PC-9 (cell line): Measurements from ENCODE around the gene IKZF3. TPM values are rescaled to one million over a fixed set of nuclear protein-coding genes. Genes with fewer than 3 reads are reported as not detected.

ENCODE experiments used
- BruUV-seq: library from RNA; stranded (reverse); fragments of 400-500 nt; replicated peaks from 2 replicates; lab custom pipeline; 2021; lab: Mats Ljungman, UMichigan
- CTCF ChIA-PET: fragments of 300-600 bp; sonication (Branson Sonifier 250); formaldehyde crosslinking; loops from one replicate; lab custom pipeline; 2022; ENCODE audit warnings: antibody characterized with exemption; lab: Charles Lee
- POLR2A ChIA-PET: fragments of 300-600 bp; sonication (Branson Sonifier 250); formaldehyde crosslinking; loops from one replicate; lab custom pipeline; 2022; ENCODE audit warnings: antibody characterized with exemption; ENCODE audit not compliant: unreplicated experiment; lab: Charles Lee
- DNase-seq, 2 experiments: peaks; one replicate each; pipeline versions ENCODE4 v3.0.0 to v3.0.0-alpha.2; 2015 to 2022; ENCODE audit warnings: mixed read lengths in 1 of 2
- H2AFZ ChIP-seq: fragments of 200-600 bp; sonication (generic); 2 replicates; pipeline ENCODE4 v1.8.1; 2017; ENCODE audit warnings: antibody characterized with exemption
- H3F3A ChIP-seq: fragments of 200-600 bp; sonication (generic); 2 replicates; pipeline ENCODE4 v1.8.1; 2017; ENCODE audit warnings: antibody characterized with exemption, mild to moderate bottlenecking, low read depth; ENCODE audit not compliant: insufficient read depth
- H3K27ac ChIP-seq: fragments of 200-600 bp; sonication (generic); 2 replicates; pipeline ENCODE4 v1.6.1; 2016; ENCODE audit warnings: mixed run types
- H3K27me3 ChIP-seq: fragments of 200-600 bp; sonication (generic); 2 replicates; pipeline ENCODE4 v1.6.1; 2016; ENCODE audit warnings: low read depth, mixed run types; ENCODE audit not compliant: insufficient read depth
- H3K36me3 ChIP-seq: fragments of 200-600 bp; sonication (generic); 2 replicates; pipeline ENCODE4 v1.6.1; 2016; ENCODE audit warnings: low read depth, mixed run types
- H3K4me1 ChIP-seq: fragments of 200-600 bp; sonication (generic); replicated peaks from 2 replicates; pipeline ENCODE4 v1.6.1; 2016; ENCODE audit warnings: mixed run types; ENCODE audit not compliant: insufficient read depth
- H3K4me2 ChIP-seq: fragments of 200-600 bp; sonication (generic); 2 replicates; pipeline ENCODE4 v1.6.1; 2017; ENCODE audit warnings: mixed run types
- H3K4me3 ChIP-seq: fragments of 200-600 bp; sonication (generic); 2 replicates; pipeline ENCODE4 v1.6.1; 2016; ENCODE audit warnings: mixed run types
- H3K79me2 ChIP-seq: fragments of 200-600 bp; sonication (generic); 2 replicates; pipeline ENCODE4 v1.6.1; 2017; ENCODE audit warnings: low read depth, mixed run types
- H3K9me2 ChIP-seq: fragments of 200-600 bp; sonication (generic); 2 replicates; pipeline ENCODE4 v1.8.1; 2017; ENCODE audit warnings: mild to moderate bottlenecking; ENCODE audit not compliant: insufficient read depth
- H3K9me3 ChIP-seq: fragments of 200-600 bp; sonication (generic); 2 replicates; pipeline ENCODE4 v1.8.1; 2016; ENCODE audit warnings: low read depth; ENCODE audit not compliant: insufficient read depth
- H4K20me1 ChIP-seq: fragments of 200-600 bp; sonication (generic); 2 replicates; pipeline ENCODE4 v1.8.1; 2017; ENCODE audit not compliant: insufficient read depth
- CTCF ChIP-seq: fragments of 200-600 bp; sonication (generic); conservative IDR thresholded peaks from 2 replicates; pipeline ENCODE4 v1.6.1; 2017; ENCODE audit warnings: mixed run types, antibody characterized with exemption, mild to moderate bottlenecking, moderate library complexity
- EZH2 ChIP-seq: fragments of 200-600 bp; sonication (generic); IDR thresholded peaks from 2 replicates; pipeline ENCODE4 v1.8.0; 2017; ENCODE audit warnings: antibody characterized with exemption, low read depth
- intact Hi-C: fragments of 100-400 bp; cut with micrococcal nuclease; formaldehyde crosslinking; loops from one replicate; pipeline ENCODE4 v1.10.0; 2022; ENCODE audit not compliant: unreplicated experiment
- total RNA-seq: library from RNA; stranded (reverse); gene quantifications from 2 replicates; pipeline ENCODE4 v1.2.3, GENCODE V29; 2021

IKZF3 gene
- total RNA-seq, 1 experiment from 2014 or later = 0.04 TPM

GRCh38 chr17:39747745-39748144 is 116.4 kb downstream of the IKZF3 start:
- peaks cover 43% of the 10 kb centered on the region; the same call in 1 of the 2 replicates for H3F3A ChIP-seq
- H3K4me3 ChIP-seq = no peak overlapping the region
- H3K27ac ChIP-seq = no peak overlapping the region
- no TSS peak for BruUV-seq
- DNase-seq = no peak
- no peaks in the 10 kb centered on the region for H3K27me3 ChIP-seq
- intact Hi-C loops = no loop called here
- no peak overlapping the region for H3K4me2 ChIP-seq
- ChIA-PET CTCF (no interaction called here), POLR2A (no interaction called here)
- H3K4me1 ChIP-seq = peaks cover 31% of the 10 kb centered on the region
- no peaks in the 10 kb centered on the region for H3K9me3 ChIP-seq
- H4K20me1 ChIP-seq = no peaks in the 10 kb centered on the region
- no peak for TF ChIP-seq EZH2
- no peak for TF ChIP-seq CTCF
- no peaks in the 10 kb centered on the region for H3K79me2 ChIP-seq
- H3K9me2 ChIP-seq = no peaks in the 10 kb centered on the region
- no peak overlapping the region for H2AFZ ChIP-seq
- peaks cover 12% of the 10 kb centered on the region; the same call in 1 of the 2 replicates for H3K36me3 ChIP-seq

GRCh38 chr17:39746145-39746461 is 118.0 kb downstream of the IKZF3 start:
- Histone ChIP-seq H3K4me1 (peaks cover 25% of the 10 kb centered on the region), H3K9me2 (no peaks in the 10 kb centered on the region), H3K36me3 (peaks cover 15% of the 10 kb centered on the region; the same call in 1 of the 2 replicates), H4K20me1 (no peaks in the 10 kb centered on the region), H3F3A (peaks cover 41% of the 10 kb centered on the region; the same call in 1 of the 2 replicates), H3K27me3 (no peaks in the 10 kb centered on the region), H3K9me3 (no peaks in the 10 kb centered on the region), H3K4me2 (no peak overlapping the region), H3K27ac (no peak overlapping the region), H2AFZ (no peak overlapping the region), H3K79me2 (peaks cover 11% of the 10 kb centered on the region), H3K4me3 (no peak overlapping the region)
- intact Hi-C loops = no loop called here
- ChIA-PET POLR2A (no interaction called here), CTCF (no interaction called here)
- no peak for DNase-seq
- TF ChIP-seq EZH2 = no peak
- no peak for TF ChIP-seq CTCF
- BruUV-seq = no TSS peak

DNA sequence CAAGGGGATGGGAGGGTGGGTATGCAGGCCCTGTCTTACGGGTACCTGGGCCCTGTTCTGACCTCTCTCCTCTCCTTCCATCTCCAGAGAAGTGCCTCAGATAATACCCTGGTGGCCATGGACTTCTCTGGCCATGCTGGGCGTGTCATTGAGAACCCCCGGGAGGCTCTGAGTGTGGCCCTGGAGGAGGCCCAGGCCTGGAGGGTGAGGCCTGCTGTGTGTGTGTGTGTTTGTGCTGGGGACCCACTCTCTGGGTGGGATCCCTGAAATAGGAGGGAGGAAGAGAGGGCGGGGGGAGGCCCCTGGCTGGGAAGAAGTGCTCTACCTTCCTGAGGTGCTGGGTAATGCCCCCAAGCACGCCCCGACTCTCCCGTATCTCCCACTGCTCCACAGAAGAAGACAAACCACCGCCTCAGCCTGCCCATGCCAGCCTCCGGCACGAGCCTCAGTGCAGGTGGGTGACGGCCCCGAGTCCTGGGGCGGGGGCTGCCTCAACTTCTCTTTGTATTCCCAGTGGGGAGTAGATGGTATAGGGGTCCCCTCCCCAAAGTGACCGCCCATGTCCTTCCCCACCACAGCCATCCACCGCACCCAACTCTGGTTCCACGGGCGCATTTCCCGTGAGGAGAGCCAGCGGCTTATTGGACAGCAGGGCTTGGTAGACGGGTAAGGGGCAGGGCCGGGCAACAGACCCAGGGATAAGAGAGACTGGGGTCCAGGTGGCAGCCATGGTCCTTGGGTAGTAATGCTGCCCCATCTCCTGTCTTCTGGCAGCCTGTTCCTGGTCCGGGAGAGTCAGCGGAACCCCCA is 118.6 kb downstream of the IKZF3 start:
- POLR2A ChIA-PET = no interaction called here
- H4K20me1 ChIP-seq = no peaks in the 10 kb centered on the region
- no peak for DNase-seq
- H3K27me3 ChIP-seq = no peaks in the 10 kb centered on the region
- peaks cover 16% of the 10 kb centered on the region for H3K79me2 ChIP-seq
- H3K36me3 ChIP-seq = peaks cover 15% of the 10 kb centered on the region; the same call in 1 of the 2 replicates
- H3K9me2 ChIP-seq = no peaks in the 10 kb centered on the region
- H3K27ac ChIP-seq = no peak overlapping the region
- H3F3A ChIP-seq = peaks cover 41% of the 10 kb centered on the region; the same call in 1 of the 2 replicates
- no peaks in the 10 kb centered on the region for H3K9me3 ChIP-seq
- TF ChIP-seq EZH2 (no peak), CTCF (no peak)
- no peak overlapping the region for H3K4me3 ChIP-seq
- no peak overlapping the region for H3K4me2 ChIP-seq
- BruUV-seq = no TSS peak
- no peak overlapping the region for H2AFZ ChIP-seq
- peaks cover 23% of the 10 kb centered on the region for H3K4me1 ChIP-seq
- intact Hi-C loops = no loop called here
- CTCF ChIA-PET = no interaction called here
